ENCODE measurements around the gene BMPER.
A peak's percentile ranks its signal among the peaks of the same experiment; 100 is the strongest.

BMPER gene

DNA sequence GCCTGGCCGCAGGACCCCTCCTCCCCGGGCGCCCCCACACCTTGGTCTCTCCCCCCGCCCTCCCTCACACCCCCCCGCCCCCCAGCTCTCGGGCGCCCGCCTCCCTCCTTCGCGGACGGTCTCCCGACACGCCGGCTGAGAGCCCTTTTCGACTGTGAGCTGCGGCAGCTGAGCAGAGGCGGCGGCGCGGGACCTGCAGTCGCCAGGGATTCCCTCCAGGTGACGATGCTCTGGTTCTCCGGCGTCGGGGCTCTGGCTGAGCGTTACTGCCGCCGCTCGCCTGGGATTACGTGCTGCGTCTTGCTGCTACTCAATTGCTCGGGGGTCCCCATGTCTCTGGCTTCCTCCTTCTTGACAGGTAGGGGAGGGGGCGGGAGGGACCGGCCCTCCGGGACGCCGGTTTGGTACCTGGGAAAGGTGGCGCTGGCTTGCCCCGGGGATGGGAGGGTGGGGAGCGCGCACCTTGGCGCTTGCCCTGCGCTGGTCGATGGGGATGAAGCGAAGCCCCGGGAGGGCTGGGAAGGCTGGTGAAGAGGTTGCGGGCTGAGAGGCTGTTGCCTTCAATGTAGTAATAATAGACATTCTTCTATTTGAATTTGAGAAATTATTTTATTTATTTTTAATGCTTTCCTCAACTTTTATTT lies at the start of gene BMPER:
TSS of gene BMPER (plus strand) at position 151 of the 644 bp plus-strand sequence. CDS start at position 226, 75 bp downstream.
- peak; percentile 54 for DNase-seq (ENCODE audit: low read depth)
- H3K4me3 ChIP-seq (ENCODE audit: low read length) = peak within 1 kb of the TSS; percentile 82
- TF ChIP-seq, protein P1, sequence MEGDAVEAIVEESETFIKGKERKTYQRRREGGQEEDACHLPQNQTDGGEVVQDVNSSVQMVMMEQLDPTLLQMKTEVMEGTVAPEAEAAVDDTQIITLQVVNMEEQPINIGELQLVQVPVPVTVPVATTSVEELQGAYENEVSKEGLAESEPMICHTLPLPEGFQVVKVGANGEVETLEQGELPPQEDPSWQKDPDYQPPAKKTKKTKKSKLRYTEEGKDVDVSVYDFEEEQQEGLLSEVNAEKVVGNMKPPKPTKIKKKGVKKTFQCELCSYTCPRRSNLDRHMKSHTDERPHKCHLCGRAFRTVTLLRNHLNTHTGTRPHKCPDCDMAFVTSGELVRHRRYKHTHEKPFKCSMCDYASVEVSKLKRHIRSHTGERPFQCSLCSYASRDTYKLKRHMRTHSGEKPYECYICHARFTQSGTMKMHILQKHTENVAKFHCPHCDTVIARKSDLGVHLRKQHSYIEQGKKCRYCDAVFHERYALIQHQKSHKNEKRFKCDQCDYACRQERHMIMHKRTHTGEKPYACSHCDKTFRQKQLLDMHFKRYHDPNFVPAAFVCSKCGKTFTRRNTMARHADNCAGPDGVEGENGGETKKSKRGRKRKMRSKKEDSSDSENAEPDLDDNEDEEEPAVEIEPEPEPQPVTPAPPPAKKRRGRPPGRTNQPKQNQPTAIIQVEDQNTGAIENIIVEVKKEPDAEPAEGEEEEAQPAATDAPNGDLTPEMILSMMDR (conservative IDR thresholded peaks at IDR 0.05; ENCODE audit: low read length) = no peak

DNA sequence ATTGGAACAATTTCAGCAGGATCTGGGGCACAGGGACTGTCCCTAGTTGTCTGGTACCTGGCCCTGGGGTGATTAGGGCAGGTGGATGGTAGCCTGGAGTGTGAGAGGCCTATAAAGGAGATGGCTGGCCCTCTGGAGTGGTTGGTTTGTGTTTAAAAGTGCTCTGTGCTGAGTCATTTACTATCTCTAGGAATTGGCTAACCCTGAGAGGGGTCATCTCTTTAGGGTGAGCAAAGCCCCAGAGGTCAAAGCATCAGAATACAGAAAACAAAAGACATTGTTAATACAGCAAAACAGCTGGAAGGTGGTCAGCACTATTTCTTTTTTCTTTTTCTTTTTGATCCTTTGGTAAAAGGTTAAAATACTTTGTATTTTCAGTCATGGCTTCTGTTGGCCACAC lies 43.4 kb upstream of the BMPER start:
- TF ChIP-seq, protein P1 (conservative IDR thresholded peaks at IDR 0.05; ENCODE audit: low read length) = no peak
- no peak for DNase-seq (ENCODE audit: low read depth)
- H3K4me3 ChIP-seq (ENCODE audit: low read length) = no peak overlapping the region

DNA sequence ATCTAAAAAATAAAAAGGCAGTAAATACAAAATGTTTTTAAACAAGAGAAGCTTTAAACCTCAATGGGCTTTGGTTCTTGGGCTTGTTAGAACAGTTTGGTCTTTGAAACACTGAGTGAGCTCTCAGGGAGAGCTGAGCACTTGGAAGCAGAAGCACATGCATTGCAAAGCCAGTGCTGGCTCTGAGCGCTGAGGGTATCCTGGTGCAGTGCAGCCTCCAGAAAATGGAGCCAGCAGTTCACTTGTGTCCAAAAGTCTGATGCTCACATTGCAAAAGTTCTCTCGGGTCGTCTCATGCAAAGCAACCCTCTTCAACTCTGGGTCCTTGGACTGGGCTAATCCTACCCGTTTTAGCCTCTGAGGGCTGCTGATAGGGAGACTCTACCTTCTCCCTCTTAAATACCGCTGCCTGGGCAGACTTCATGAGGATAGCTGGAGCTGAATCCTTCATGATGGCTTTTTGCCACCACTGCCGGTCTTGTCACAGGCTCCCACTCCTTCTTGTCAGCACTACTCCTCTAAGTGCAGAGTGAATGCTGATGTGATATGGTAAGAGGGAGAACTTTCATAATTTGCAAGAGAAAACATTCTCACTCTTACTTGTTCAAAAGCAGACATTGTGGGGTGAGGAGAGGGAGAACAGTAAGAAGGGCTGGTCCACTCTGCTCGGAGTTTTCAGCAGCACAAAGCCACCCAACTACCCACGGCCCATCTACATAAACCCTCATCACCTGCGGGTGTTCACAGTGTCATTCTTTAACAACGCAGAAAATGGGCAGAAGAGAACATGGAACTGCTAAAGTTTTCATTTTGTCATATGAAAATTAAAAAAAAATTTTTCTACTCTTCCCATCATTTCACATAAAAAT lies 42.2 kb upstream of the BMPER start:
- TF ChIP-seq, protein P1 (conservative IDR thresholded peaks at IDR 0.05; ENCODE audit: low read length) = no peak
- no peak overlapping the region for H3K4me3 ChIP-seq (ENCODE audit: low read length)
- DNase-seq (ENCODE audit: low read depth) = peak; percentile 26

DNA sequence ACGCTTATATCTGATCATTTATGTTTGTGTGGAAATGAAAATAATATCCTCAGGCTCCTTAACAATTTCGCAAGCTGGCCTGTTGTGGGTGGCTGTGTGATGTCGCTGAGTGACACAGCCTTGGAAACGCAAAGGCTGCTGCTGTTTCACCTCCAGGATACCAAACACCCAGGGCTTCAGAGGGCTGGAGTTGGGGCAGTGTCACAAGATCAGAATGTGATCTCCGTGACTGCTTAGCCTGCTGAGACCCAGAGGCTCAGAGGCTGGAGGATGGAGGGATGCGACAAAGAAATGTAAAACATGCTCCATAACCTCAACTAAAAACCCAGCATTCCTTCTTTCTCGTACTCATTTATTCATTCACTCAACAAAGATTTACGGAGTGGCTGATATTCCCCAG lies 37.2 kb upstream of the BMPER start:
- TF ChIP-seq, protein P1 (conservative IDR thresholded peaks at IDR 0.05; ENCODE audit: low read length) = no peak
- no peak overlapping the region for H3K4me3 ChIP-seq (ENCODE audit: low read length)
- peak; percentile 93 for DNase-seq (ENCODE audit: low read depth)

DNA sequence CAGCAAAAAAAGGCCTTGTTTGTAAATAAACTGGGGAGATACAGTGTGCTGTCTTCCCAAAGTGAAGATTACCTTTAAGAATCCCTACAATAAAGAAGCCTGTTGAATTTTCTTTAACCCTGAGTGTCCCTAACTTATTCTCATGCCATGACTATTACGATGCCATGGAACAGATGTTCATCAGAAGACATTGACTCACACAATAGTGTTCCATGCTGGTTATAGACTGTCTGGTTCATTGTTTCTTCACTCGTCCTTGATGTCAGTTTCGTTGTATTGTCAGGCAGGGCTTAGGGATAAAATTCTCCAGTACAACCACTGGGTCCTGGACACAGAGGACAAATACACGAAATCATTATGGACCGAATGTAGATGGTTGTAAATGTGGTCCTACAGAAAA lies 36.2 kb upstream of the BMPER start:
- H3K4me3 ChIP-seq (ENCODE audit: low read length) = no peak overlapping the region
- DNase-seq (ENCODE audit: low read depth) = no peak
- TF ChIP-seq, protein P1 (conservative IDR thresholded peaks at IDR 0.05; ENCODE audit: low read length) = no peak

DNA sequence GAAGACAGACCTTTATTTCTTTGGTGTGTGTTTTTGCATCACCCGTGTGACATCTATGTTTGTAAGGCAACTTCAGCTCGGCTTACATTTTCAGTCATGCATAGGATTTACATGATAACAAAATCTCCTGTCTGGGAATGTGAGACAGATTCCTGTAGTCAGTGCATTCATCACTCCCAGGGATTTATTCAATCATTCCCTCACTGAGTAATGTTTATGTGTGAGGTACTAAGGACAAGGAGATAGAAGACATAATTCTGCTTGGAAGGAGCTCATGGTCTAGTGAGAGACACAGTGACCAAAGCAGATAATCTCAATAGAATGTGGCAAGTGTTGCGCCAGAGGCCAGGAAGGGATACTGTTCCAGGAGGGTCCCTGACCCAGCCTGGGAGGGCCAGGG lies 35.2 kb upstream of the BMPER start:
- no peak overlapping the region for H3K4me3 ChIP-seq (ENCODE audit: low read length)
- no peak for DNase-seq (ENCODE audit: low read depth)
- TF ChIP-seq, protein P1 (conservative IDR thresholded peaks at IDR 0.05; ENCODE audit: low read length) = no peak

DNA sequence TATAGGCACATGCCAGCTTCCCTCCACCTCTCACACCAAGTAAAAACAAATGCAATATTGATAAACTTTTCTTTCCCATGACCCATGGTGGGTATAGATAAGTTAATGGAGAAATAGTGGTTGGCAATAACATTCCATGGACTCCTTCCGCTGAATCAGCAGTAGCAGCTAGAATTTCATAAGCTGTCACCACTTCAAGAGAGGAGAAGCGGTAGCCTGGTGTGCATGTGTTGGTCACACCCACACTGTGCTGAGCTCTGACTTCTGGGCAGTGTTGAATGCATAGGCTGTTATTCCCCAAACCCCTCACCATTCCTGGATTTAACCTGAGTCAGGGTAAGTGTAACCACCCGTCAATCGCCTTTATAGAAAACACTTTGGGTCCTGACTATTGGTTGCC lies 32.5 kb upstream of the BMPER start:
- H3K4me3 ChIP-seq (ENCODE audit: low read length) = no peak overlapping the region
- peak; percentile 54 for DNase-seq (ENCODE audit: low read depth)
- TF ChIP-seq, protein P1 (conservative IDR thresholded peaks at IDR 0.05; ENCODE audit: low read length) = no peak

All from AG10803 (cell line).